GM21528 (cell line): Measurements from ENCODE around the gene SNED1.
"Not testable (repeated sequence)": the region's sequence is repeated elsewhere in the genome, so short reads cannot be mapped to it uniquely, and the experiment has no call there.

Experiments used
- ATAC-seq: cut with Tn5 transposase; IDR thresholded peaks from one replicate; pipeline ENCODE4 v1.9.1; 2021; ENCODE audit warnings: mild to moderate bottlenecking, moderate library complexity; ENCODE audit not compliant: unreplicated experiment, low FRiP score

SNED1 gene

DNA sequence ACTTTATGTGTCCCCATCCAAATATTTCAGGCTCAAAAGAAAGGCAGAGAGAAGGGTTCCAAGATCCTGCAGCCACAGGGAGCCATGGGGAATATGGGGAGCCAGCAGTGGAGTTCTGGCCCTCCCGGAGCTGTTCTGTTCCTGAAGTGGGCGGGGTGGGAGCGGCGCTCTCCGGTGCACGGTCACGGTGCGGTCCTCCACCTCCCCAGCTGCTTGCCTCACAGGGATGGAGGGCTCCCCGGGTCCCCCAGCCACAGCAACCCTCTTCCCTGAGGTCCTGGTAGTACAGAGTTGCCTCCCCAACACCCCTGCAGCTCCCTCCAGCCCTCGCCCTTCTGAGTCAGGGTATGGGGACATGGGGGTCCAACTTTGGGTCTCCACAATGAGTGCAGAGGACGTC lies 26.2 kb upstream of the SNED1 start:
- ATAC-seq: no peak

DNA sequence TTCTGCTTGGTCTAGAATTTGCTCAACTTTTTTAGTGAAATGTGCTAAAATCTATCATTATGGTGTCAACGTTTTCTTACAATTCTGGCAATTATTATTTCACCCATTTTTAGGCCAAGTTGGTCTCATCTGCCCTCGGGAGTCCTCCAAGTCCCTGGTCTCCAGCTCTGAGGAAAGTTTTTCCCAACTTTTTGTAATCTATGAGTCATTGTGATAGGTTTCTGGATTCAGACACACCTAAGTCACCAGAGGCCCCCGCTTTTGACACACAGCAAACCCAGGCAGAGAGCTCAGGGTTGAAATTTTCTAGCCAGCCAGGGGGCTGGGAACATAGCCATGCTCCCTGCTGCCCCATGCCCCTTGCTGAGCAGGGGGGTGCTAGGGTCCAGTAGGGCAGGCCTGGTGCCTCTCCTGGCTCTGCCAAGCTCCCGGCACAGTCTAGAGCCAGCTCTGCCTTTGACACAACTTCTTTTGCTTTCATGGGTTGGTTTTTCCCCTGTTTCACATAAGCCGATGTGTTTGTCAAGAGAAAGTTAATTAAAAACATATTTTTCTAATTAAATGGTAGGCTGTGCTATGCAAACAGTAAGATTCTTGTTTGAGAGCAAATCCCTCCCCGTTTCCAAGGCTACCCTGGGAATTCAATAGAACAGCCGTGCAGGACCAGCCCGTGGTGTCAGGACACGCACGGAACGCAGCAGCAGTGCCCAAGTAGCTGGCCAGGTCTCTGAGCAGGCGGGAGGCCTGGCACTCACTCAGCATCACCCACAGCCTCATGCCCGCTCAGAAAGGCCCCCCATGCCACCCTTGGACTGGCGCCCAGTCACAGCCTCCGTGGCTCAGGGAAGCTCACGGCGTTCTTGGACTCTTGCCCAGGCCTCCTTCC lies 25.5 kb upstream of the SNED1 start:
- no peak for ATAC-seq

DNA sequence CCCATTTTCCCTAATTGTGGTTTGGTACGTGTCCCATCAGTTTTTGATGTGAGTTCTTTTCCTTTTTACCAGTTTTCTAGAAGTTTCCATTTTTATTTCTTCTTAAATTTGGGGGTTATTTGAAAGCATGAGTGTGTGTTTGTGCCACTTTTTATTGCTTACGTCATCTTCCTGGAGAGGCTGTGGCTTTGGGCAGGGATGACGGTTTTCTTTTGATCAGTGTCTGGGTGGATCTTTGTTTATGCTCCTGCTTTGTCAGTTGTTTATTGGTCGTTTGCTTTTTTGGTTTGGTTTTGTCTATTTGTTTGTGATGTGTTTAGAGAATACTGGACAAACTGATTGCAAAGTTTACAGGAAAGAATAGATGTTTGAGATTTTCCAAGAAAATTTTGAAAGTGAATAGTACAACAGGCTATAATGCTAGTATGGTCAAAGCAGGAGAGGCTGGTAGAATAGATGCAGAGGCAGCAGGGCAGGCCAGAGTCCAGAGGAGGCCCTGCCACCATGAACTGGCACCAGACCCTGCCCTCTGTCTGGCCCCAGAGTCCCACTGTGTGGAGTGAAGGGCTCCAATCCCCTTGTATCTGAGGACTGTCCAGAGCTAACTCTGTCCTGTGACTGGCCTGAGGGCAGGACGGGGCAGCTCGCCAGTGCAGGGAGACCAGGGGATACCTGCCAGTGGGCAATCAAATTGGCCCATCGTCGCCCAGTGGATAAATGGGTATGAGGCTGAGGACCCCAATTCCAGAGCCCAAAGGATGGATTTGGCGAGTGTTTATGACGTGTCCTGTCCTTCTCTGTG lies 23.4 kb upstream of the SNED1 start:
- ATAC-seq: no peak

DNA sequence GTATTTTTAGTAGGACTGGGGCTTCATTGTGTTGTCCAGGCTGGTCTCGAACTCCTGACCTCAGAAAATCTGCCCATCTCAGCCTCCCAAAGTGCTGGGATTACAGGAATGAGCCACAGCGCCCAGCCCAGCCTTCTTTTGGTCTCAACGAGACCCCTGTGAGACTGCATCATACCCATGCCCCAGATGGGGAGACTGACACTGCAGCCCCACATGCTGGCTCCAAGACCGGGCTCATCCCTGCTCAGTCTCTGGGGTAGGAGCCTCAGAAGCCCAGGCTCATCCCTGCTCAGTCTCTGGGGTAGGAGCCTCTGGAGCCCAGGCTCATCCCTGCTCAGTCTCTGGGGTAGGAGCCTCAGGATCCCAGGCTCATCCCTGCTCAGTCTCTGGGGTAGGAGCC lies 22.5 kb upstream of the SNED1 start:
- not testable (repeated sequence) for ATAC-seq

DNA sequence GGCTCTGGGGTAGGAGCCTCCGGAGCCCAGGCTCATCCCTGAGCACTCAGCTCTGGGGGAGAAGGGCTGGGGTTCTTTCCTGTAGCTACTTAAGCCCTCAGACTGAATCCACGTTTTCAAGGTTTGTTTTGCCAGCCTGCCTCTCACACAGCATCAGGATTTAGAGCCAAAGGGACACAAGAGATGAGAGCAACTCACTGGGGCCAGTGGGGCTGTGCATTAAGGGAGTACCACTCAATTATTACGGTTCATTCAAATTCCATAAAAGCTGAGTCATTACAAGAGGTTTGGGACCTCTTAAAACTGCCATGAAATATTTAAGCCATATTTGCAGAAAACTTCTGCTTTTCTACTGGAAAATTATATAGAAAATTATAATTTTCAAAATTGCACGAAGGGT lies 17.1 kb upstream of the SNED1 start:
- ATAC-seq: no peak

DNA sequence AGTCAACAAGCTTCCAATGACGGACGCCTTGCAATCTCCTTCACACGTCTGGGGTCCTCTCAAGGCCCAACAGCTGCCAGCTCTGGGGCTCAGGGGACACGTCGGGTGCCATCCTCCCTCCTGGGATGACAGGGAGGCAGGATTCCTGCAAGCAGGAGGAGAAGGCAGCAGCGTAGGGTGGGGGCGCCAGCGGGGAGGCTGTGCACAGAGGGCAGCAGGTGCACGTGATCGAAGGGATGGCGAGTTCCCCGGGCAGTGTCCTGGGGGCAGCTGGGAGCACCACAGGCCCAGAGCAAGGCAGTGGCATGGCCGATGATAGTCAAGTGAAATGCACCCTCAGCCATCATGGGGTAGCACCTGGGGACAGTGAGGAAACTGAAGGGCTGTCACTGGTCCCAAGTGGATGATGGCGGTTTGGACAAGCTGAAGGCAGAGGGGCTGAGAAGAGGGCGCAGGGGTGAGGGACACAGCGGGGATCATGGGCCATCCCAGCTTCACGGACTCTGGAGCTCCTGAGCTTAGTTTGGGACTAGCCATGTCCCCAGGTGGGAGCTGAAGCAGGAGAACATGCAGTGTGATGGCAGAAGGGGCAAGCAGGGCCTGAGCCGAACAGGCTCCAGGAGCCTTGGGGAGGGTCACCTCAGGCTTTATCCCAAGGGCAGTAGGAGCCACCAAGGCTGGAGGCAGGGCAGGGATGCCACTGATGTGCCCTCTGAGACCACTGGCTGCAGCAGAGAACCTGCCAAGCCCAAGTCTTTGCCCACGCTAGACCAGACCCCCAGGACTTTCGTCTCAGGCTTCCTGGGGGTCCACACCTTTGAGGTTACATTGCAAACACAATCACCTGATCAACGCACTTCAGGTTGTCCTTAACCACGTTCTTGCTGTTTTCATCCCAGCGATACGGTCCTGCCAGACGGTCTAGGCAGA lies 16.3 kb upstream of the SNED1 start:
- no peak for ATAC-seq

DNA sequence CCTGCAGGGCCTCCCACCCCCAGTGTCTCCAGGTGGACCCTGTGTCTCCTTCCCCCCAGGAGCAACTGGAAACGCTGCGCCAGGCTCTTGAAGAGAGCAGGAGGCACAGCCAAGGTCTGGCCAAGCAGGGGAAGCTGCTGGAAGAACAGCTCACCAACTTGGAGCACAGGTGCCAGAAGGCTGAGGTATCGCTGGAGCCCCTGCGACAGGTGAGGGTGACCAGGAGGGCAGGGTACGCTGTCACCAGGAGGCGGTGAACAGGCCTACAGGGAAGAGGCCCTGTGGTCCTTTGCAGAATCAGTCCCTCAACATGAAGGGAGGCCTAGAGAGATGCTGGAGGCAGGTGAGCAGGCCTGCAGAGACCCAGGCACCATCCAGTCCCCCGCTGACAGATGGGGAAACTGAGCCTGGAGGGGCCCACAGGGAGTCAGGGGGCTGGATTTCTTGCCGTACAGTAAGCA lies 15.6 kb upstream of the SNED1 start:
- no peak for ATAC-seq

DNA sequence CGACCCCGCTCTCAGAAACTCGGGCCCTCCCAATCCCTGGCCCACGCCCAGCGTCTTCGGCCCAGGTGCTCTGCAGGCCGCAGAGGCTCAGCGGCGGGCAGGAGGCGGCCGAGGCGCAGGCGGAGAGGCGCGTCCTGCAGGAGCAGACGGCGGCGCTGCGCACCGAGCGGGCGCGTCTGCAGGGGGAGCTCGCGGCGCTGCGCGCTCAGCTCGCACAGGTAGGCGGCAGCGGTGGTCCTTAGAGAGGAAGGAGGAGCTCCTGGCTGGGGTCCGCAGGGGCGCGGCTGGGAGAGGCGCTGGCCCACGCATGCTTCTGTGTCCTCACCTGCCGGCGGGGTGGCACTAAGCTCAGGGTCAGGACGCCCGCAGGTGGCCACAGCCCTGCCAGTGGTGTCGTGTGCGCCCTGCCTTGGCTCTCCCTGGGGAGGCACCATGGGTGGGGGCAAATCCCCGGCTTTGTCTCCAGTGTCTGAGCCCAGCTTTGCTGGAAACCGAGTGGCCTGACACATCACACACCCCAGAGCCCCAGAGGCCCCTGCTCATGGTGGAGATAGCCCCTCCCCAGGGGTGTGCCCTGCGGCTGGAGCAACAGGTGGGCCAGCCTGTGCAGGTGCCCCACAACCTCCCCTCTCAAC lies 14.9 kb upstream of the SNED1 start:
- no peak for ATAC-seq

DNA sequence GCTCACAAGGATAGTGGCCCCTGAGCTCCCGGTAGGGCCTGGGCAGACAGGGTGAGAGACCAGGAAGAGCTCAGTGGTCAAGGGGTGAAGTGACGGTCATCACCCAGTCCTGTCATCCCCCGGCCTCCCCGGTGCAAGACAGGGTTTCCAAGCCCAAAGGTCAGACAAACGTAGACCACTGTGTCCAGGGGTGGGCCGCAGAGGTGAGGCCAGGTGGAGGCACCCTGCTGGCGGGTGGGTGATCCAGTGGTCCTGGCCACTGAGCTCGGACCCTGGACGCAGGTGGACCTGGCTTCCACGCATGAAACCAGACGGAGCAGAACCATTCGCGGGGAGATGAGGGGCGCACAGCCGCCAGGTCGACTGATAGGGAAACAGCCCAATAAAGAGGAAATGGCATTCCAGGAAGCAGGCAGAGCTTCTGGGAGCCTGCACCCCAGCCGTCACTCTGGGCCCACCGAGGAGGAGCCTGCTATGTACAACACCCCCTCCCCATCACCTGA lies 14.4 kb upstream of the SNED1 start:
- ATAC-seq: no peak

DNA sequence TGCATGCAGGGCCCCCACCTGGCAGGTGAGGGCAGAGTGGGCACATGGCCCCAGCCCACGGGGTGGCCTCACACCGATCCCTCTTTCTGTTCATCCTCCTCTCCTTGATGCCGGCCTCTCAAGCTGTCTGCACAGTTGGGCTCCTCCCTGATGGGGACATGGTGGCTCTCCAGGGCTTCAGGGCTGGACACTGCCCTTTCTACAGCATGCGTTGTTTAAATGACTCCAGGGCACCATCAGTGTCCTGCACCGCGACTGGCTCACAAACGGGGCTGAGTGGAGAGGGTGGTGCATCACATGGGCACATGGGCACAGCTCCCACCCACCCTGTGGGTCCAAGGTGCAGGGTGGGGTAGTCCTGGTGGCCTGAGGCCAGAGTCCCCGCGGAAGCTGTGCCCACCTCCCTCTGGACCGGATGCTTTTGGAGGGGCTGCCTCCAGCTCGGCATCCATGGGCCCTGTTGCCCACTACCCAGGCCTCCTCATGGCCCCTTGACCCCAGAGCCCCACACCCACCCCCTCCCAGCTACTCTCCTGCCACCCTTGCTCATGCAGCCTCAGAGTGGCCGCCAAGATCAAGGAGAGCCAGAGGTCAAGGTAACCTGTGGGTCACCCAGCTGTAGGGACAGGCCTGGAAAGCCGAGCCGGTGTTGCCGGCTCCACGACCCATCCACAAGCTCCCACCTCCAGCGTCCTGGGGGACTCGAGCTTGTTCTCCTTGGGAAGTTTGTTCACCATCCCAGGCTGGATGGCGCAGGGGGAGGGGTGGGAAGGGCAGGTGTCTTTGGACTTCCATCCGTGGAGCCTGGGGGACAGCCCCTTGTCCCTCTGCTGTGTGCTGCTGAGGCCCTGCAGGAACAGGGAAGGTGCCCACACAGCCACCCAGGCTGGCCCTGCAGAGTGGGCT lies 12.3 kb upstream of the SNED1 start:
- no peak for ATAC-seq

DNA sequence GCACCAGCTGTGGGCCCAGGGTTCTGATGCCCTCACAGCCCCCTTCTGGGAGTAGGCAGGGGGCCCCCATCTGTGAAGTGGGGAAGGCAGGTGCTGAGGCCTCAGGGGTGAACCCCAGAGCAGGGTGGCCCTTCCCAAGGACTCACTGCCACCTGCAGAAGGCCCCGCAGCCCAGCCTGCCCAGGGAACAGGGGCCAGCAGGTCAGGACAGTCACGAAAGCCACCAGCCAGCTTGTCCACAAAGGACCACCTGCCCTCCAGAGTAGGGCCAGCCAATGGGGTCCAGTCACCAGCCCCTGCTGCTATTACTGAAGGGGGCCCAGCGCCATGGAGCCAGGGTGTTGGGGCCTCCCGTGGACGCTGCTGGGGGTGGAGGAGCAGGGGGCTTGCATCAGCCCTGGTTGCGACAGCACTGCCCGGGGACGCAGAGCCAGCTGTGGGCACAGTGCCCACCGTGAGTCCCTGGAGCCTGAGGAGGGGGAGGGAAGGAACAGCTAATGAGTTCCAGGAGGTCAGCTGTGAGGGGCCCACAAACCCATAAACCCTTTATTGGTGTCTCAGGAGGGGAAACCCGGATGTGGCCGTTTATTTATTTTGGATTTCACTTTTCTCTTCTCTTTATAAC lies 11.5 kb upstream of the SNED1 start:
- ATAC-seq: no peak

DNA sequence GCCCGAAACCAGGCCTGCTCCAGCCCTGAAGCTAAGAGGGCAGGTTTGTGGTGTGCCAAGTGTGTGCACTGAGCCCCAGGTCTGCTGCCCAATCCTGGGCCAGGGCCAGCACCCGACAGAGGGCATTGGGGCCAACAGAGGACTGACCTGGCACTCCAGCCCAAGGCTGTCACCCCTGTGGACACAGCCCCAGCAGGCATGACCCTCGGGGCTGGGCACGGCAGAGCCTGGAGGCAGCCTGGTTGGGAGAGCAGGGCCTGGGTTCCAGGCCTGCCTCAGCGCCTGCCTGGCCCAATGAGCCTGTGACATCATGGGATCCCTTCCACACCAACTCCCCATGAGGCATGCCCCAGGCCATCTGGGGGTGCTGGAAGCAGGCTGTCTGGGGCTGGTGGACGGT lies 10.8 kb upstream of the SNED1 start:
- no peak for ATAC-seq

DNA sequence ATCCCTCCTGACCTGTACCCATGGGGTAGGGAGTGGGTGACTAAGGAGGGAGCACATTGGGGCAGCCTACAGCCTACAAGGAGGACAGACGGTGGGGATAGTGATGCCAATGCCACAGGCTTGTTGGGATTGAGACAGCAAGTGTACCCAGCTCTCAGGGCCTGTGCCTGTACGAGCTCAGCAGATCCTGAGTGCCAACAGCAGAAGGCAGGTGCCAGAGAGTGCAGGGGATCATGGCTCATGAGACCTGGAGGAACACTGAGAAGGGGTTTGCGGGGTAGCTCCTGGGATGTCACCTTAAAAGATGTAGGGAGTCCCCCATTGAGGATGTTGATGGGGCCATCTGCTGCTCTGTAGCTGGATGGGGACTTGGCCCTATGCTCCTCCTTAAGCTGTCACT lies 10.3 kb upstream of the SNED1 start:
- ATAC-seq: no peak

DNA sequence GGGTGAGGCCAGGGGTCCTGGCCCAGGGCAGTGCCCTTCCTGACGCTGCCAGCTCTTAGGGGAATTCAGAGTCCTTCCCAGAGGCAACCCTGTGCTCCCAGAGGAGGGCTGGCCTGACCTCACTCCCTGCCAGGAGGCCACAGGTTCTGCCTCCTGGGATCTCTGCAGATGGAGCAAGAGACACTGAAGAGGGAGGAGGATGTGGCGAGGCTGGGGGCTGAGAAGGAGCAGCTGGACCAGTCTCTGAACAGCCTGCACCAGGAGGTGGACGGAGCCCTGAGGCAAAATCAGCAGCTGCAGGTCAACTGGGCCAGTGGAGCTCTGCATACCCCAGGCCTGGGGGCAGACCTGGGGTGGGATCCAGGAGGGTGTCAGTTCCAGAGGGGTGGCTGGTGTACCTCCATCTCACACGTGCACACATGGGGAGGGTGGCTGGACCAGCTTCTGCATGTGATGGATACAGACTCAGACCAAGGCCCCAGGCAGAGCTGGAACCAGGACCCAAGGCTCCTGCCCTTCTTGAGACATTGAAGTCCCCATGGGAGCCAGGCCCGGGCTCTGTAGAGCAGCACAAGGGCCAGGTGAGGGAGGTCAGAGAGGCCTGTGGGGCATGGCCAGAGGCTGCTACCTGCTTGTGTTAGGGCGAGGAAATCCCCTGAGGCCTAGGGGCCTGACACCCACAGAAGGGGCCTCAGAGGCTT lies 9.7 kb upstream of the SNED1 start:
- no peak for ATAC-seq

DNA sequence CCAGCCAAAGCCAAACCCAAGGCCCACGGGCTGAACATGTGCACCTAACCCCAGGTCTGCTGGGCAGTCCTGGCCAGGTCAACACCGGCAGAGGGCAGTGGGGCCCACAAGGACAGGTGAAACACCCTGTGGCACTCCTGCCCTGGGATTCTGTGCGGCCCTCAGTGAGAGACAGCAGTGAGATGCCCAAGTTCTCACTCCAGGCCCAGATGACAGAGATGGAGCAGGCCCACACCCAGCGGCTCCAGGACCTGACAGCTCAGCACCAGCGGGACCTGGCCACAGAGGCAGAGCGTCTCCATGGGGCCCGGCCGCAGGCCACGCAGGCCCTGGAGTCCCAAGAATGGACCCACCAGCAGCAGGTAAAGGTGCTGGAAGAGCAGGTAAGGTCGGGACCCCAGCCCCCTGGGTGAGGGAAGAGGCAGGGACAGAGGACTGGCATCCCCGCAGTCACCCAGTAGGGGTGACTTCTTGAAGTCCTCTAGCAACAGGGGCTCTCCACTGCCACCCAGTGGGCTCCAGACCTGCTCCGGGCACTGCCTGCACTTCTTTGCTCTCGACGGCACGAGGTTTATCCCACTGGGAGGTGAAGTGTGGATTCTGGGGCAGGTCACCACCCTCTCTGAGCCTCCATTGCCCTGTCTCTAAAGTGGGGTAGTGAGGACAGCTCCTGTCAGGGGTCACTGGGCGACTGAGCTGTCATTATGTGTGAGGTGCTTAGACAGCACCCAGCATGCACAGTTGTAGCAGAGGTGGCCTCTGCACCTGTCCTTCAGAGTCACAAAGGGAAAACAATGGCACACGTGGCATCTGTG lies 8.8 kb upstream of the SNED1 start:
- ATAC-seq: no peak

DNA sequence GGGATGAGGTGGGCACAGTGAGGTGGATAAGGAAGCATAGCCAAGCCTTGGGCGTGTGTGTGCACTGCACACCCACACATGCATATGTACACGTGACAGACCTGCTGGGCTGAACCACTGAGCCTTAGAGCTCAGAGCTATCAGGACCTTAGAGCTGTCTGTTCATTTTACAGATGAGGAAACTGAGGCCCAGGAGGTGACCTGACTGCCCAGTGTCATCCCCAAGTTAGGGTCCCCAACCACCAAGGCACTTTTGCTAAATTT lies 8.2 kb upstream of the SNED1 start:
- no peak for ATAC-seq

DNA sequence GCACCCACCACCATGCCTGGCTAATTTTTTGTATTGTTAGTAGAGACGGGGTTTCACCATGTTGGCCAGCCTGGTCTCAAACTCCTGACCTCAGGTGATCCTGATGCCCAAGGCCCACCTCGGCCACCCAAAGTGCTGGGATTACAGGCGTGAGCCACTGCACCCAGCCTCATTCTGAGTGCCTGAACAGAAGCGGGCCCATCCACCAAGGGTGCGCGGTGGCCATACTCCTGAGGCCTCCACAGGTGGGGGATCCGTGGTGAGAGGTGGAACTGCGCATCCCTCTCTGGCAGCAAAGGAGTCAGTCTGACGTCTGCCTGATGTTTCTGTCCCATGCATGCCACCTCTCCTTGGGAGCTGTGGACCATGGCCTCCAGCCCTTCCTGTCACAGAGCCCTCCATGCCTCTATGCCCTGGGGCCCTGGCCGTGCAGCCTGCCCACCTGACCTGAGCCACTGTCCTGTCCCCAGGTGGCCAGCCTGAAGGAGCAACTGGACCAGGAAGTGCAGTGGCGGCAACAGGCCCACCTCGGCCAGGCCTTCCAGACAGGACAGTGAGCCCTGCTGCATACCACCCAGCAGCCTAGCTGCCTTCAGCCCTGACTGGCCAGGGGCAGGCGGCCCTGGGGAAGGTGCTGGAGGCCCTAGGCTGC lies 7.6 kb upstream of the SNED1 start:
- no peak for ATAC-seq
